HL-60 (cell line): ENCODE results near the gene AMIGO2.

Experiments
- GABPA ChIP-seq: IDR thresholded peaks from 2 replicates; pipeline ENCODE4 v1.6.1; 2012; ENCODE audit warnings: low read depth
- POLR2AphosphoS5 ChIP-seq: IDR thresholded peaks from 2 replicates; pipeline ENCODE4 v1.6.1; 2012; ENCODE audit warnings: low read depth
- SPI1 ChIP-seq: IDR thresholded peaks from 2 replicates; pipeline ENCODE4 v1.6.1; 2012; ENCODE audit warnings: low read depth, mild to moderate bottlenecking, borderline replicate concordance
- TF ChIP-seq, protein P1 (sequence below): IDR thresholded peaks from one replicate; pipeline ENCODE4 v1.5.1; 2011; ENCODE audit warnings: low read length, control low read depth, inconsistent platforms; ENCODE audit not compliant: insufficient read depth
- TF ChIP-seq, protein P2 (sequence below): IDR thresholded peaks from 2 replicates; pipeline ENCODE4 v1.6.1; 2012; ENCODE audit warnings: low read depth; ENCODE audit not compliant: insufficient replicate concordance

DNA sequence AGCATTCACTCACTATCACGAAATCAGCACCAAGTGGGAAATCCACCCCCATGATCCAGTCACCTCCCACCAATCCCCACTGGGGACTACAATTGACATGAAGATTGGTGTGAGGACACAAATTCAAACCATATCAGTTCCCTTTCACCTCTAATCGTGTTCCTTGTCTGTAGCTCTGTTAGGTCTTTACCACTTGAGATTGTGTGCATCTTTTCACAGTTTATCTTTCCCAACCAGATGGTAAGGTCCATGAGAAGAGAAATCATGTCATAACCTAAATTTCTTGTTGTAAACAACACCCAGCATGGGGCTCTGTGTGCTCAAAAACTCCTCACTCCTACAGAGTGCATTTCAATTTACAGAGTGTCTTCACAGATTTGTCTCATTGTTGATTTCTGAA, 27.5 kb downstream of the AMIGO2 start:
- TF ChIP-seq, protein P1, sequence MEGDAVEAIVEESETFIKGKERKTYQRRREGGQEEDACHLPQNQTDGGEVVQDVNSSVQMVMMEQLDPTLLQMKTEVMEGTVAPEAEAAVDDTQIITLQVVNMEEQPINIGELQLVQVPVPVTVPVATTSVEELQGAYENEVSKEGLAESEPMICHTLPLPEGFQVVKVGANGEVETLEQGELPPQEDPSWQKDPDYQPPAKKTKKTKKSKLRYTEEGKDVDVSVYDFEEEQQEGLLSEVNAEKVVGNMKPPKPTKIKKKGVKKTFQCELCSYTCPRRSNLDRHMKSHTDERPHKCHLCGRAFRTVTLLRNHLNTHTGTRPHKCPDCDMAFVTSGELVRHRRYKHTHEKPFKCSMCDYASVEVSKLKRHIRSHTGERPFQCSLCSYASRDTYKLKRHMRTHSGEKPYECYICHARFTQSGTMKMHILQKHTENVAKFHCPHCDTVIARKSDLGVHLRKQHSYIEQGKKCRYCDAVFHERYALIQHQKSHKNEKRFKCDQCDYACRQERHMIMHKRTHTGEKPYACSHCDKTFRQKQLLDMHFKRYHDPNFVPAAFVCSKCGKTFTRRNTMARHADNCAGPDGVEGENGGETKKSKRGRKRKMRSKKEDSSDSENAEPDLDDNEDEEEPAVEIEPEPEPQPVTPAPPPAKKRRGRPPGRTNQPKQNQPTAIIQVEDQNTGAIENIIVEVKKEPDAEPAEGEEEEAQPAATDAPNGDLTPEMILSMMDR: no peak
- TF ChIP-seq GABPA (no peak), POLR2AphosphoS5 (no peak), SPI1 (no peak)
- TF ChIP-seq, protein P2, sequence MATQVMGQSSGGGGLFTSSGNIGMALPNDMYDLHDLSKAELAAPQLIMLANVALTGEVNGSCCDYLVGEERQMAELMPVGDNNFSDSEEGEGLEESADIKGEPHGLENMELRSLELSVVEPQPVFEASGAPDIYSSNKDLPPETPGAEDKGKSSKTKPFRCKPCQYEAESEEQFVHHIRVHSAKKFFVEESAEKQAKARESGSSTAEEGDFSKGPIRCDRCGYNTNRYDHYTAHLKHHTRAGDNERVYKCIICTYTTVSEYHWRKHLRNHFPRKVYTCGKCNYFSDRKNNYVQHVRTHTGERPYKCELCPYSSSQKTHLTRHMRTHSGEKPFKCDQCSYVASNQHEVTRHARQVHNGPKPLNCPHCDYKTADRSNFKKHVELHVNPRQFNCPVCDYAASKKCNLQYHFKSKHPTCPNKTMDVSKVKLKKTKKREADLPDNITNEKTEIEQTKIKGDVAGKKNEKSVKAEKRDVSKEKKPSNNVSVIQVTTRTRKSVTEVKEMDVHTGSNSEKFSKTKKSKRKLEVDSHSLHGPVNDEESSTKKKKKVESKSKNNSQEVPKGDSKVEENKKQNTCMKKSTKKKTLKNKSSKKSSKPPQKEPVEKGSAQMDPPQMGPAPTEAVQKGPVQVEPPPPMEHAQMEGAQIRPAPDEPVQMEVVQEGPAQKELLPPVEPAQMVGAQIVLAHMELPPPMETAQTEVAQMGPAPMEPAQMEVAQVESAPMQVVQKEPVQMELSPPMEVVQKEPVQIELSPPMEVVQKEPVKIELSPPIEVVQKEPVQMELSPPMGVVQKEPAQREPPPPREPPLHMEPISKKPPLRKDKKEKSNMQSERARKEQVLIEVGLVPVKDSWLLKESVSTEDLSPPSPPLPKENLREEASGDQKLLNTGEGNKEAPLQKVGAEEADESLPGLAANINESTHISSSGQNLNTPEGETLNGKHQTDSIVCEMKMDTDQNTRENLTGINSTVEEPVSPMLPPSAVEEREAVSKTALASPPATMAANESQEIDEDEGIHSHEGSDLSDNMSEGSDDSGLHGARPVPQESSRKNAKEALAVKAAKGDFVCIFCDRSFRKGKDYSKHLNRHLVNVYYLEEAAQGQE: no peak
